ENCODE results near the gene GOLT1A.

The GOLT1A gene

DNA sequence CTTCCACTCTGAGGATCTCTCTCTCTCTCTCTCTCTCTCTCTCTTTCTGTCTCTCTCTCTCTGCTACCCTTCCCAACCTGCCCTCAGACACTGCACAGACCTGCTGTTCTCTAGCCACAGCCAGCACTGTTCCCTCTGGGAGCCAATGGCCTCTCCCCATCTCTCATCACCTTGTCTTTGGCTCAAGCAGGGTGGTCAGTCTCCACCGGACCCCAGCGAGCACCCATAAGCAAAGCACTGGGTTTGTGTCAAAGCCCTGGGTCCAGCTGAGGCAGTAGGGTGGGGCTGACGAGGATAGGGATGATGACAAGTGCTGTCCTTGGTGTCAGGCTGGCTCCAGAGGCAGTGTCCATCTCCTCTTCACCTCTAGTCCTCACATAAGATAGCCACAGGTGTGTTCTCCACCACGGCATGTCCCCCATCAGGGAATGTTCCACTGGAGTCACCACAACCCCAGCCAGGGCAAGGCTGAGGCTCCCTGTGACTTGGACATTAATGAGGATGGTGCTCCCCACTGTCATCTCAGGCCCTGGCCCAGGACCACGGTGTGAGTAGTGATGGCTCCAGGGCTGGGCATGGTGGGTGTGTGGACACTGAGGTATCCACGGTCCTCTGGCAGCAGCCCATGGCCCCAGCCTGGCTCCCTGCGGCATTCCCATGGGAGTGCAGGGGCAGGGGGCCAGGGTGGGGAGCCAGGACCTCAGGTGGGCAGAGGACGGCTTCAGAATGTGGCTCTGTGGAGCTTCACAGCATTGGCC lies 8.4 kb upstream of the GOLT1A start:
- Histone ChIP-seq H2AFZ (ENCODE audit: low read depth, low read length, severe bottlenecking) (no peak overlapping the region), H3K4me2 (ENCODE audit: low read depth, low read length, poor library complexity, severe bottlenecking) (no peak overlapping the region), H3K9me3 (ENCODE audit: insufficient read depth, low read length) (no peaks in the 10 kb centered on the region), H3K79me2 (ENCODE audit: insufficient read depth, low read length) (no peaks in the 10 kb centered on the region), H3F3A (ENCODE audit: insufficient read depth) (no peaks in the 10 kb centered on the region), H3K36me3 (ENCODE audit: low read length) (no peaks in the 10 kb centered on the region), H3K9ac (ENCODE audit: low read length) (no peak overlapping the region), H3K9me2 (replicated peaks; ENCODE audit: insufficient read depth, low read length) (no peaks in the 10 kb centered on the region), H3K27ac (ENCODE audit: low read depth, low read length) (no peak overlapping the region), H3K27me3 (ENCODE audit: low read length) (no peaks in the 10 kb centered on the region), H3K4me3 (ENCODE audit: insufficient read depth, low read length, poor library complexity, severe bottlenecking) (no peak overlapping the region), H4K20me1 (ENCODE audit: low read depth, low read length) (no peaks in the 10 kb centered on the region)
- no peak for TF ChIP-seq EZH2phosphoT487 (conservative IDR thresholded peaks at IDR 0.05; ENCODE audit: low read length)
- TF ChIP-seq, protein P1, sequence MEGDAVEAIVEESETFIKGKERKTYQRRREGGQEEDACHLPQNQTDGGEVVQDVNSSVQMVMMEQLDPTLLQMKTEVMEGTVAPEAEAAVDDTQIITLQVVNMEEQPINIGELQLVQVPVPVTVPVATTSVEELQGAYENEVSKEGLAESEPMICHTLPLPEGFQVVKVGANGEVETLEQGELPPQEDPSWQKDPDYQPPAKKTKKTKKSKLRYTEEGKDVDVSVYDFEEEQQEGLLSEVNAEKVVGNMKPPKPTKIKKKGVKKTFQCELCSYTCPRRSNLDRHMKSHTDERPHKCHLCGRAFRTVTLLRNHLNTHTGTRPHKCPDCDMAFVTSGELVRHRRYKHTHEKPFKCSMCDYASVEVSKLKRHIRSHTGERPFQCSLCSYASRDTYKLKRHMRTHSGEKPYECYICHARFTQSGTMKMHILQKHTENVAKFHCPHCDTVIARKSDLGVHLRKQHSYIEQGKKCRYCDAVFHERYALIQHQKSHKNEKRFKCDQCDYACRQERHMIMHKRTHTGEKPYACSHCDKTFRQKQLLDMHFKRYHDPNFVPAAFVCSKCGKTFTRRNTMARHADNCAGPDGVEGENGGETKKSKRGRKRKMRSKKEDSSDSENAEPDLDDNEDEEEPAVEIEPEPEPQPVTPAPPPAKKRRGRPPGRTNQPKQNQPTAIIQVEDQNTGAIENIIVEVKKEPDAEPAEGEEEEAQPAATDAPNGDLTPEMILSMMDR (IDR thresholded peaks at IDR 0.05; ENCODE audit: insufficient read depth, low read length, poor library complexity, severe bottlenecking): no peak

DNA sequence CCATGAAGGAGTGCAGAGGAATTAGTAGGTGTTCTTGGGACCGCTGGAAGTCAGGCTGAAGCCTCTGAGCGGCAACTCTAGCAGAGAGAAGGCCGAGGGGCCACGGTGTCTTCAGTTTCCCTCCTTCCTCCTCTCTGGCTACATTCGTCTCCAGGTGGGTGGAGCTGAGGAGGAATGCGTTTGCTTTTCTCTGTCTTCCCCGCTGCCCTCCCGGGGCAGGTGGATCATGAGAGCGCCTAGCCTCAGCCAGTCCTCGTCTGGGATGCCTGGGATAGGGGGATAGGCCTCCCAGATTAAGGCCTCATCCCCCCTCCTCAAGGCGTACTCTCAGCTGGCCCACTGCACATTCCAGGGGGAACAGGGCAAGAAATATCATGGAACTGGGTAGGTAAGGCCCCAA lies 7.5 kb upstream of the GOLT1A start:
- no peak overlapping the region for H3K4me2 ChIP-seq (ENCODE audit: low read depth, low read length, poor library complexity, severe bottlenecking)
- no peaks in the 10 kb centered on the region for H3K27me3 ChIP-seq (ENCODE audit: low read length)
- no peaks in the 10 kb centered on the region for H3K9me3 ChIP-seq (ENCODE audit: insufficient read depth, low read length)
- no peak overlapping the region for H3K27ac ChIP-seq (ENCODE audit: low read depth, low read length)
- H2AFZ ChIP-seq (ENCODE audit: low read depth, low read length, severe bottlenecking): no peak overlapping the region
- H3K9ac ChIP-seq (ENCODE audit: low read length): no peak overlapping the region
- H3F3A ChIP-seq (ENCODE audit: insufficient read depth): no peaks in the 10 kb centered on the region
- H3K79me2 ChIP-seq (ENCODE audit: insufficient read depth, low read length): no peaks in the 10 kb centered on the region
- no peak for TF ChIP-seq EZH2phosphoT487 (conservative IDR thresholded peaks at IDR 0.05; ENCODE audit: low read length)
- TF ChIP-seq, protein P1 (IDR thresholded peaks at IDR 0.05; ENCODE audit: insufficient read depth, low read length, poor library complexity, severe bottlenecking): no peak
- no peak overlapping the region for H3K4me3 ChIP-seq (ENCODE audit: insufficient read depth, low read length, poor library complexity, severe bottlenecking)
- H4K20me1 ChIP-seq (ENCODE audit: low read depth, low read length): no peaks in the 10 kb centered on the region
- H3K36me3 ChIP-seq (ENCODE audit: low read length): no peaks in the 10 kb centered on the region
- no peaks in the 10 kb centered on the region for H3K9me2 ChIP-seq (replicated peaks; ENCODE audit: insufficient read depth, low read length)

DNA sequence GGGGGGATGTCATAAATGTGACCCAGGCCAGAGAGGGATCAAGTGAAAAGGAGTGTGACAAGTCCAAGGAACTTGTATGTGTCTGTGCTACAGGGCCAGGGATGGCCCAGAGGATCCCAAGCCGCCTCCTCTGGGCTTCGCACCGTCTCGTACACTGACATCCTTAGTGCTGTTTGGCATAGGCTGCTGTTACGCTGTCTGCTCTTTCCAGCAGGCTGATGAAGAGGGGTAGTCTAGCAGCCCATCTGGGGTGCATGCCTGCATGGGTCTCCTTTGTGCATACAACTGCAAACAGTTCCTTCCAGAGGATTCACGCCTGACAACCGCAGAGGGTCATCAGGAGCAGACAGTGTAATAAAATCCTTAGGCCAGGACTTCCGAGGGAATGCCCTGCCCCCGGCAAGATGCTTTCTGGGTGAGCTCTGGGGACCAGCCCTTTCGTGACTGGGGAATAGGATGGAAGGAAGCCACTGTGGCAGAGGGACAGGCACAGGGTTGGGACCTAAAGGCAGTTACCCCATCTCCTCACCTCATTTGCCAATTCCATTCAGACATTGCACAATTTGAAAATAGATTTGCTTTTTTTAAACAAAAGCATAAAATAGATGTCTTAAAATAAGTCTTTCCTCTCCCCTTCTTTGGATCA lies 6.3 kb upstream of the GOLT1A start:
- Histone ChIP-seq H2AFZ (ENCODE audit: low read depth, low read length, severe bottlenecking) (no peak overlapping the region), H3K9me3 (ENCODE audit: insufficient read depth, low read length) (no peaks in the 10 kb centered on the region), H3K9me2 (replicated peaks; ENCODE audit: insufficient read depth, low read length) (no peaks in the 10 kb centered on the region), H3K79me2 (ENCODE audit: insufficient read depth, low read length) (no peaks in the 10 kb centered on the region), H3F3A (ENCODE audit: insufficient read depth) (no peaks in the 10 kb centered on the region), H3K9ac (ENCODE audit: low read length) (no peak overlapping the region), H3K4me3 (ENCODE audit: insufficient read depth, low read length, poor library complexity, severe bottlenecking) (no peak overlapping the region), H3K27ac (ENCODE audit: low read depth, low read length) (no peak overlapping the region), H3K4me2 (ENCODE audit: low read depth, low read length, poor library complexity, severe bottlenecking) (no peak overlapping the region), H3K36me3 (ENCODE audit: low read length) (no peaks in the 10 kb centered on the region), H4K20me1 (ENCODE audit: low read depth, low read length) (no peaks in the 10 kb centered on the region), H3K27me3 (ENCODE audit: low read length) (no peaks in the 10 kb centered on the region)
- TF ChIP-seq EZH2phosphoT487 (conservative IDR thresholded peaks at IDR 0.05; ENCODE audit: low read length): no peak
- TF ChIP-seq, protein P1 (IDR thresholded peaks at IDR 0.05; ENCODE audit: insufficient read depth, low read length, poor library complexity, severe bottlenecking): no peak
